Forelimb muscle (tissue), 1 donor: ENCODE results near the gene GAN. TPM values are rescaled to one million over a fixed set of nuclear protein-coding genes. Genes with fewer than 3 reads are reported as not detected.
"Not testable (repeated sequence)": the region's sequence is repeated elsewhere in the genome, so short reads cannot be mapped to it uniquely, and the experiment has no call there.

Source experiments
- DNase-seq: peaks from one replicate; pipeline ENCODE4 v3.0.0-alpha.2; 2013; ENCODE audit warnings: low read depth
- polyA plus RNA-seq: library from polyadenylated mRNA; unstranded; fragments of 120-200 nt; gene quantifications from one replicate; pipeline ENCODE4 v1.2.1, GENCODE V29; 2013; ENCODE audit not compliant: insufficient read length

Gene GAN
- polyA plus RNA-seq, 1 donor = 2.7 TPM

GRCh38 chr16:81307770-81308169 lies 7.0 kb upstream of the GAN start:
- no peak for DNase-seq

DNA sequence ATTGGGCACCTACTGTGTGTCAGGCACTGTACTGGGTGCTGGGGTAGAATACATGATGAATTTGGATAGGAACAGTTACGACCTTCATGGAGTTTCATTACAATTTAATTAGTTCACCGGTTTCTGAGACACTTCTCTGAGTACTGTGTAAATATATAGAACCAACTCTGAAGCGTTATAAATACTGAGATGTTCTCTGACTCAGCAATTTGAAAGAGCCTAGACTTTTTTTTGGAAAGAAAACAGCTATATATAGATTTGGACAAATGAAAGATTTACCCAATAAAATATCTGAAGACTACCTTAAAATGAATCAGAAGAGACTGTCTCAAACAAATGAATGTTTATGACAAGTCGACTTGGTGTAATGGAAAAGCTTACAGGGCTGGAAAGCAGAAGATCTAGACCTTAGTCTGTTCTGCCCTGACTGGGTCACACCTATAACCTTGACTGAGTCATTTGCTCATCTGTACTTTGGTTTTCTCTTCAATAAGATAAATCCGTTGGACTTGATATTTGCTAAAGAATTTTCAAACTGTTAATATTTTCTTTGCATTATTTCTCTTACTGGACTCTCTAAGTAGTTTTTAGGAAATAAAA lies 4.6 kb upstream of the GAN start:
- DNase-seq = no peak

DNA sequence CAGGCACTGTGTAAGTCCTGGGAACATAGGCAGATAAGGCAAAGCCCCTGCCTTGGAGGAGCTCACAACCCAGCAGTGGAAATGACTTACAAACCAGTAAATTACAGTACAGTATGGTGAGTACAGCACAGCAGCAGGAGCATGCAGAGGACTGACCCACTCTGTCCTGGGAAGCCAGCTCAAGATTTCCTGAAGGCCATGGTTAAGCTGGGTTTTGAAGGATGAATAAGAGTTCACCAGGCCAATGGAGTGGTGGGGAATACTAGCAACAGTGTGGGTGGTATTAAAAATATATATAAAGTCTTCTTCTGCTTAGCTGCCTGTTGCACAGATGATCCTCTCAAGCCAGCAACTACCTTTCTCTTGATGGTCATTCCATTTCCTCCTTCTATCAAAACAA lies 3.0 kb upstream of the GAN start:
- DNase-seq = no peak

DNA sequence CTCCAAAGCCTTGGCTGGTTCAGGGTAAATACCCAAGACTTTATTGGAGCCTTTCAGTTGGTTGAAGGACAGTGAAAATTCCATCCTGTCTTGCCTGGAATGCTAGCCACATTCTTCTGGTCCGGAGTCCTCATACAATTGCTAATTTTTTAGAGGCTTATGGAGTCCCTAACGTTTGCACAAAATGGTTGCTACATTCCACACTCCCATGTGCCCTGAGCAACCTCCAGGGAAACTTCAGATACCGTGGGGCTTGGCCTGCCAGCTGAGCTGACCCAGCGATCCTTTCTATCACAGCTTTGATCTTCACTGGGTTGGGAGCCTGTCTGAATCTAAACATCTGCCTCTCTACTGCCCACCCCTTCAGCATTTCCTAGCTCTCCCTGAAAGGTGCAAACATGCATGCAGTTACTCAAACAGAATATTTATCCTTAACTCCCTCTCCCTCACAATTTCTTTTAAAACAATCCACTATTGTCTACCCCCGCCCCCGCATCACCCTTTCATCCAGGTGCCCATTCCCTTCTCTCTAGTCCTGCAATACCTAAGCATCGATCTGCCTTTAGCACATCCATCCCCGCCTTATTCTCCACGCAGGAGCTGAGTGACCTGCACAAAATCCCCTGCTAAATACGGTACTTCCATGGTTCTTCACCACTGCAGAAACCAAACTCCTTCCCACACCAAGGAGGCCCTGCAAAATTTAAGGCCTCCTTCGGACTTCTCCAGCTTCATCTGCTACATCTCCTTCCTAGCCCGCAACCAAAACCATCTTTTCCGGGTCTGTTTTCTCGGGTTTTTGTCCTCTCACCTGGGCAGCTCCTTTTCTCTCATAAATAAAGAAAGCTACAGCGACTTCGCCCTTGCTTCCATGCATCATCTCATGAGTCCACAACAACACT lies 810 bp upstream of the GAN start:
- DNase-seq = no peak

- no peak for DNase-seq
These were observed 761 bp downstream of the GAN start for GRCh38 chr16:81315271-81316175.

GRCh38 chr16:81316176-81316496 lies 1.4 kb downstream of the GAN start:
- no peak for DNase-seq

- no peak for DNase-seq
These were observed 3.9 kb downstream of the GAN start for GRCh38 chr16:81318711-81319110.

DNA sequence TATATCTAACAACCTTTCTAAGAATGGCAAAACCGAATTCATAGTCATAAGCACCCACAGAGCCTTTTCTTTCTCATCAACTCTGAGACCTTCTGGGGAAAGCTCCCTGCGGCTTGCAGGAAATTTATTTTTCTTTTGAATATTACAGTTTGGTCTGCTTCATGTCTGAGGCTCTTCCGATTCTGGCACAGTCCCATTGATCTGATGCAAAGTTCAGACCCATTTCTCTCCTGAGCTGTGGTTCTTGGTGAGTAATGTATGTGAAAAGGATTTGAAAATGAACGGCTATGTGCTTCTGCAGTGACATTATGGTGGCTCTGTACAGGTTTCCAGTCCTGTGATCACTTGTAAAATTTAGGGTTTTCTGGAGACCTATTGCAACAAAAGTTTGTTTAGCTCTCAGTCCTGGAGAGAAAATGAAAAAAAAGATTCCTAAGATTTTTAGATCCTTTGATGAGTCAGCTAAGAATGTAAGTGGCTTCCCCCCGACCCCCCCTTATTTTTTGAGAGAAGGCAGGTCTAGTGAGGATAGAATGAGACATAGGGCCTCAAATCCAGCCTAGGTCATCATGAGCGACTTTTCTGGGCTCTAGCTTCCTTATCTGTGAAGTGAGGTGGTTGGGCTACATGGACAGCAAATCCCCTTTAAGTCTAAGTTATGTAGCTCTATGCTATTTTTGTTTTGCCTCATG lies 4.6 kb downstream of the GAN start:
- no peak for DNase-seq

GRCh38 chr16:81321039-81321438 lies 6.3 kb downstream of the GAN start:
- no peak for DNase-seq

DNA sequence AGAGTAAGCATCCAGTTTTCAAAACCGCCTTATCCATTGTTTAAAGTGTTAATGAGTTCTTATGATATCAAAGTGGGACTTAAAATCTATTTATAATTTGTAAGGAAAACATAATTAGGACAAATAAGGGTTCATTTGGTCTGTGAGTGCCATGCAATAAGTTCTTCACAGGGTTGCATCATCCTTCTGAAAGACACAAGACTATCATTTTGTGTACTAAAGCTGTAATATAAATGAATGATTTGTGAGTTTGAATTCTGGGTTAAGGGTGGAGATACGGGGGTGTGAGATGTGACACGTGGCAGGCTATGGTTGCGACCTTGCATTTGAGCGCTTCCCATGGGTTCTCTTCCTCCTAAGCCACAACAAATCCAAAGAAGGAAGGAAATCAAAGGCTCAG lies 6.8 kb downstream of the GAN start:
- DNase-seq = no peak

DNA sequence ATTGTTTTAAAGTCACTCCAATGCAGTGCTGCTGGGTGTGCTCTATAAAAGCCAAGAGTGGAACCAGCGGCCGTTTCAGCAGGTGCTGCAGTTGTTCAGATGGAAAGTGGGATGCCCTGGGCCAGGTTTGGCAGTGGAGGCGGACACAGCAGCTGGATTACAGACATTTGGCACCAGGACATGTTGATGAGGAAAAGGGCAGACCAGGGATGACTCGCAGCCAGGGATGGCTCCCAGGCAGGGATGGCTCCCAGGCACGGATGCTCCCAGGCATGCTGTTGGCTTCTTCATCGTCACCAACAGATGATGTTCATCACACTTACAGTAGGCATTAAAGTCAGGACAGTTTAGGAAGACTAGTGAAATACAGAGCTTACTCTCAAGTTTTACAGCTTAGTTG lies 10.0 kb downstream of the GAN start:
- no peak for DNase-seq

DNA sequence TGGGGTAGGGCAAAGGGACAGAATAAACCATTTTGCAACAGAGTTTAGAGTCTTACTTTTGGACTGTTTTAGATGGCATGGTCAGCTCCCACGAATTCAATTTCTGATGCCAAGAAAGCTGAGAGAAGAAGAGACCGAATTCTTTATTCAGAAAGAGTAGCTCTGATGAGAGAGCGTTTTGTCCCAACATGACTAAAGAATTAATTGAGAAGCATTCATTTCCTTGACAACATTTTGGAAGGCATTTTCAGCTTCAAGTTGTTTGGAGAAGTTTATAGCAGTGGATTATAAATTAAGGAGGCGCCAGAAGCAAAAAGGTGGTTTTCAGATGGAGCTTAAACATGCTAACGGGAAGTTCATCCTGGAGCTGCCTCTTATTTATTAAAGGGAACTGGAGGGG lies 12.2 kb downstream of the GAN start:
- no peak for DNase-seq

- DNase-seq = no peak
These were observed 12.9 kb downstream of the GAN start for GRCh38 chr16:81327447-81328196.

DNA sequence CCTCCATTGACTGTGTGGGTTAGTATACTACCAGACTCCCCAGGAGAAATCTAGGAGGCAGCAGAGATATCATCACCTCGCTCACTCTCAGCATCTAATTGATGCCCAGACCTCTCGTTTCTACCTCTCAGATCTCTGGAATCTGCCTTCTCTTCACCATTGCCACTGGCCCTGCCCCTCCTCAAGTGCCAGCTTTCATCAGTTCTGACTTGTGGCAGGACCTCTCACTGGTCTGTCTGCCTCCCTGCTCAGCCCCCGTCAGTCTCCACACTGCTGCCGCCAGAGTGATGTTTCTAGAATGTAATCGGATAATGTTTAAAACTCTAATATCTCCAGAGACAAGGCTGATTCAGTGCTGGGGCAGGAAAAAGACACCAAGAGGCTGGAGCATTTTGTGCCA lies 15.2 kb downstream of the GAN start:
- DNase-seq = no peak

DNA sequence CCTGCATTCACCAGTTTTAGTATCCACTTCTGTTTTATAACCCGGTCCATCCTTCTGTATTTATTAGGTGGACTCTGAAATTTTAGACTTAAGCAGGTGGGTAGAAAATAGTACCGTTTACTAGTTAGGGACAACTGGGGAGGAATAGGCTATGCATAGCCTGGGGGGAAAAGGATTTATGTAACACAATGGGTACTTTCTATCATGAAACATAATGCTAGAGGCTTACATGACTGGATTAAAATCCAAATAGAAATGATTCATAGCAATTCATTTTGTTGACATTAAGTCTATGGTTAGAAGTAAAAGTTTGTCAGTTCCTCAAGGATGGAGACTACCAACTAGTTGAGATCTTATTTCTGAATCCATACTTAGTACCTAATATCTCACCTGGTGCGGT lies 18.6 kb downstream of the GAN start:
- DNase-seq = no peak

DNA sequence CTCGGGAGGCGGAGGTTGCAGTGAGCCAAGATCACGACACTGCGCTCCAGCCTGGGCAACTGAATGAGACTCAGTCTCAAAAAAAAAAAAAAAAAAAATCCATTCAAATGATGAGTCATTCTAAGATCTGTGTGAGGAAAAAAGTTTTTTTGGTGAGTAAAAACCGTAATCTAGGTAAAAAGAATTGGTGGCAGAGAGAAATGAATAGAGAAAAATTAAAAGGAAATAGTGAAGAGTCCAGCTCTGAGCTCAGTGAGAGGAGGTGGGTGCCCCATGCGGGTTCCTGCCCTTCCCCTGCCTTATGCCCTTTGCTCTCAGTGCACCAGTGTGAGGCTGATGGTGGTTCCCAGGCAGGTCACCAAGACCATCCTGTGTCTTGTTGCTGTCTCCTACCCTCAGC lies 20.9 kb downstream of the GAN start:
- DNase-seq = no peak

- DNase-seq = no peak
These were observed 22.3 kb downstream of the GAN start for GRCh38 chr16:81337097-81337496.

DNA sequence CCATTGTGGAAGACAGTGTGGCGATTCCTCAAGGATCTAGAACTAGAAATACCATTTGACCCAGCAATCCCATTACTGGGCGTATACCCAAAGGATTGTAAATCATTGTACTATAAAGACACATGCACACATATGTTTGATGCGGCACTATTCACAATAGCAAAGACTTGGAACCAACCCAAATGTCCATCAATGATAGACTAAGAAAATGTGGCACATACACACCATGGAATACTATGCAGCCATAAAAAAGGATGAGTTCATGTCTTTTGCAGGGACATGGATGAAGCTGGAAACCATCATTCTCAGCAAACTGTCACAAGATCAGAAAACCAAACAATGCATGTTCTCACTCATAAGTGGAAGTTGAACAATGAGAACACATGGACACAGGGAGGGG lies 30.4 kb downstream of the GAN start:
- DNase-seq = not testable (repeated sequence)

DNA sequence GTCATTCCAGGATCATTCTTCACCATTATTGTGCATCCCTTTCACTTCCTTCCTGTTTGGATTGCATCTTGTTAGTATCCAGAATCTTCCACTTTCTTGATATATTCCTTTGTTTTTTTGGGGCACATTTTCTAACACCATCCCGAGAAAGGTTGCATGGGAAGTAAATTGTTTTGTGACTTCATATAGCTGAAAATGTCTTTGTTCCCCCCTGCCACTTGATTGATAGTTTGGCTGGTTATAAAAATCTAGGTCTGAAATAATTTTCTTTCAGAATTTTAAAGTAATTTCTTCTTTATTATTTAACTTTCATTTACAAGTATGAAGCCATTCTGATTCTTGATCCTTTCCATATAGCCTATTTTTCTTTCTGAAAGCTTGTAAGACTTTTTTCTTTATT lies 32.7 kb downstream of the GAN start:
- no peak for DNase-seq

- no peak for DNase-seq
These were observed 35.0 kb downstream of the GAN start for GRCh38 chr16:81349608-81350305.

GRCh38 chr16:81350306-81350615 lies 35.5 kb downstream of the GAN start:
- no peak for DNase-seq
